Activated CD8-positive, alpha-beta memory T cell treated with anti-CD3 and anti-CD28 coated beads for 1 hour (primary cell): ENCODE results near the gene TMEM170A.
"Not testable (repeated sequence)": the region's sequence is repeated elsewhere in the genome, so short reads cannot be mapped to it uniquely, and the experiment has no call there.

Experiments used
- DNase-seq, 2 donors: peaks; one replicate each; pipeline ENCODE4 v3.0.0-alpha.2; 2020; ENCODE audit warnings: low read depth in 1 of 2; ENCODE audit errors: extremely low read depth in 1 of 2

TMEM170A gene

DNA sequence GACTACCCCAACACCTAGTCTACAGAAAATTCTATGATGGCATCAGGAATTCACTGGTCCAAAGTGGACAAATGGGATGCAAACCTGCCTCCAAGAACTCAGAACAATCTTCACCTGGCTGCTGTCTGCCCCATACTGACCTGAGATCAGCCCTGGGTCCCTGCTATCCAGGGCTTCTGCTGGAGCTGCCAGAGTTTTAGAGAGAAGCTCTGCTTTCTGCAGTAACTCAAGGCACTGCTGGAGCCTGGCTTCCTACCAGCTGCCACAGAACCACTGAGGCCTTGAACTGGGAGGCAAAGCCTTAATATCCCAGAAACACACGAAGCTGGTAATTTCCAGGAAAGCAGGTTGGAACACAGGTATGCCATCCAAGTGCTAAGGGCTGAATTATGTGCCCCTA lies 7.5 kb downstream of the TMEM170A start:
- DNase-seq, result no peak

DNA sequence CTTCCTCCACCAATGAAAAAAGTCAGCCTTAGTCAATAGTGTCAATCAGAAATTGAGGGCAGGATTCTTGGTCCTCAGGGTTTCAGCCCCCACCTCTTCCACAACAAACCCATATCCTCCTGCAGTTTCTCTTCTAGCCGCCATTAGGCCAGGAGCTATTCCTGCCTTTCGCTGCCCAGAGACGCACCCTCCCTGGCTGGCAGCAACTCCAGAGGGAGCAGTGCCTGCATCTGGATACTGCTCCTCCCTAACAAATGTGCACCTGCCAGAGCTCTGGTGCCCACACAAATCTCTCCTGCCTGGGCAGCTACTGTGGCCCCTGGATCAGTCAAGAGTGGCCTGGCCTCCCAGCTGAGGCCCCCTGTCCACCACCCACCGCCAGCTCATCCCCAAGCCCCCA lies 8.0 kb downstream of the TMEM170A start:
- DNase-seq, result not testable (repeated sequence)

DNA sequence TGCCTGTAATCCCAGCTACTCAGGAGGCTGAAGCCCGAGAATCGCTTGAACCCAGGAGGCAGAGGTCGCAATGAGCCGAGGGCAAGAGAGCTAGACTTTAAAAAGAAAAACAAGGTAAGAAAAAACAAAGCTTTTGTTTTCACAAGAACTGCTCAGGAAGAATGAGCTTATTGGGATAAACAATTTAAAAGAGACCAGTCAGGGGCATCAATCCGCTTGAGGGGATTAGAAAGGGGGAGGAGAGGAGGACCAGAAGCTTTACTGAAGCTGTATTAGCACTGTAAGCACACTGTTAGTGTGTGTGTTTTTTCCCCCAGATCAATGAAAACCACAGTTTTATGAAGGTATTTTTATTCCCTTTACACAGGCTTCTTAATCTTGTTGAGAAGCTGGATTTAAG lies 8.8 kb downstream of the TMEM170A start:
- no peak for DNase-seq

DNA sequence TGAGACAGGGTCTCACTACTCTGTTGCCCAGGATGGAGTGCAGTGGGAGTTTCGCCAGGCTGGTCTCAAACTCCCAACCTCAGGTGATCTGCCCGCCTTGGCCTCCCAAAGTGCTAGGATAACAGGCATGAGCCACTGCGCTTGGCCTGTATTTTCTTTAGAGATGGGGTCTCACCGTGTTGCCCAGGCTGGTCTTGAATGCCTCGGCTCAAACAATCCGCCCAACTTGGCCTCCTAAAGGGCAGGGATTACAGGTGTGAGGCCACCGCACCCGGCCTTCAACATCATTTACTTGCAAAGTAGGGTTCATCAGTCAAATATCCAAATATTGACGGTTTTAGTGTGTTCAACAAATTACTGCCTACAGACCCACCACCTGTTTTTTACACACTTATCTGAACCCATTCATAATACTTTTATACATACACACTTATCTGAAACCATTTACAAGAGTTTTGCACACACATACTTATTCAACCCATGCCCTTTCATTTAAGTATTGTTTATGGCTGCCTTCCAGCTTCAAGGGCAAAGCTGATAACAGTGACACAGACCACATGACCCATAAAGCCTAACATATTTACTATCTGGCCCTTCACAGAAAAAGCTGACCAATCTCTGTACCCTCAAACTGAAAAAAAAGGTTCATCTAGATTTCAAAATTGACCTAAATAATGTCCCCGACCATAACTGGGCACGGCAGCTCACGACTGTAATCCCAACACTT lies 11.9 kb downstream of the TMEM170A start:
- no peak for DNase-seq

DNA sequence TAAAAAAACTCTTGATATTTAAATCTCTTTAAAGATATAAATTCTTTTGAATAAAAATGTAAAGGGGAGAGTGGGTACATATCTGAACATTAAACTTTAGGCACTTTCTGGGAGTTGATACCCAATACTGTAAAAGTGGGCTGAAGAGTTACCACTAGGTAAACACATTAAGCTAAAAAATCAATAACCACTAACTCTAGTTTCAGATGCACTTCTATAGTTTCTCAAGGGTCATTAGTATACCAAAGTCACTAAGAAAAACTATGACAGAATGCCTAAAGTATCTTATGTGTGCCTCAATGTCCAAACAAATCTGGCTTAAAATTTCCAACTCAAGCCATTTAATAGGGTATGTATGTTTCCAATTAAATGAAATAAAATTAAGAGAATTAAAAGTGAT lies 18.1 kb downstream of the TMEM170A start:
- no peak for DNase-seq

DNA sequence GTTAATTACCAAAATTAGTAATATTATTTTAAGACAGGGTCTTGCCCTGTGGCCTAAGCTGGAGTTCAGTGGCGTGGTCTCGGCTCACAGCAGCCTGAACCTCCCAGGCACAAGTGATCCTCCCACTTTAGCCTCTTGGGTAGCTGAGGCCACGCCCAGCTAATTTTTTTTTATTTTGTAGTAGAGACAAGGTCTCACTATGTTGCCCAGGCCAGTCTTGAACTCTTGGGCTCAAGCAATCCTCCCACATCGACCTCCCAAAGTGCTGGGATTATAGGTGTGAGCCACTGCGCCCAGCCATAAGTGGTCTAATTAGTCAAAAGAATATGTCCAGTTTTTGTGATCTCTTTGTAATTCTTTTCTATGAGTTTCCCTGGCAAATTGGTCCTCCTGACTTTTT lies 19.2 kb downstream of the TMEM170A start:
- DNase-seq, result no peak

DNA sequence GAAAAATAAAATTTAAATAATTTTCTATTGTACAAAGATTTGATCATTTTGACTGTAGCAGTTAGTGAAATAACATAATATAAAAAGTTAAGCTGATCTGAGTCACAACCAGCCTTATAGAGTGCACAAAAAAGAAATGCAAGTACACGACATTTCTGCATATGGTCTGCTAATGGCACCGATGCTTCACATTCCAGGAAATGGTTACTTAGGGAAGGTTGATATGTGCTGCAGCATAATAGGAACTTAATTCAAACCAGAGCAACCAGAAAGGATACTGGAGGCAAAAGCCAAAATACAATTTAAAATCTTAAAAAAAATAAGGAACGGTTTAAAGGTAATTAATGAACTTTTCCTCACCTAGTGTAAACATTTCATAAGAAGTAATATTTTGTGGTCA lies 21.2 kb downstream of the TMEM170A start:
- no peak for DNase-seq

DNA sequence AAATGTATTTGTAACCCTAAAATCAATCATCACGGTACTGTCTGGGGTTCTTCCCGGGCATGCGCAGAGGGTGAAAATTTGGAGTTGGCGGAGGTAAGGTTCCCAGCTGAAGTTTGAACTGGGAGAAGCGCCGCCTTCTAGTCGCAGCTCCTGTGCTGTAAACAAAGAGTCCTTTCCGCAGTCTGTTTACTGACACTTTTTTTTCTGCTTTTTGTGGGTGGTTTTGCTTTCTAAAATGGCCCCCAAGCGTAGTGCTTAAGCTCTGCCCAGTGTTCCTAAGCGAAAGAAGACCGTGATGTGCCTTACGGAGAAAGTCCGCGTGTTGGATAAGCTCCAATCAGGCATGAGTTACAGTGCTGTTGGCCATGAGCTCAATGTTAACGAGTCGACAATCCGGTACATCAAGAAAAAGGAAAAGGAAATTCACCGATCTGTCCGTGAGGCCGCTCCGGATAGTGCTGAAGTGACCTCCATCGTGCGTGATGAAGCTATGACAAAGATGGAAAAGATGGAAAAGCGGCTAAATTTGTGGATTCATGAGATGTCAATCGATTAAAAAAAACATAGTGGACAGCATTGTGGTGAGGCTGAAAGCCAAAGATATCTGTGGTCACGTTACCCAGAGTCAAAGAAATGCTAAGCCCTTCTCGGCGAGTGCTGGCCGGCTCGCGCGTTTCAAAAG lies 30.6 kb downstream of the TMEM170A start:
- no peak for DNase-seq

DNA sequence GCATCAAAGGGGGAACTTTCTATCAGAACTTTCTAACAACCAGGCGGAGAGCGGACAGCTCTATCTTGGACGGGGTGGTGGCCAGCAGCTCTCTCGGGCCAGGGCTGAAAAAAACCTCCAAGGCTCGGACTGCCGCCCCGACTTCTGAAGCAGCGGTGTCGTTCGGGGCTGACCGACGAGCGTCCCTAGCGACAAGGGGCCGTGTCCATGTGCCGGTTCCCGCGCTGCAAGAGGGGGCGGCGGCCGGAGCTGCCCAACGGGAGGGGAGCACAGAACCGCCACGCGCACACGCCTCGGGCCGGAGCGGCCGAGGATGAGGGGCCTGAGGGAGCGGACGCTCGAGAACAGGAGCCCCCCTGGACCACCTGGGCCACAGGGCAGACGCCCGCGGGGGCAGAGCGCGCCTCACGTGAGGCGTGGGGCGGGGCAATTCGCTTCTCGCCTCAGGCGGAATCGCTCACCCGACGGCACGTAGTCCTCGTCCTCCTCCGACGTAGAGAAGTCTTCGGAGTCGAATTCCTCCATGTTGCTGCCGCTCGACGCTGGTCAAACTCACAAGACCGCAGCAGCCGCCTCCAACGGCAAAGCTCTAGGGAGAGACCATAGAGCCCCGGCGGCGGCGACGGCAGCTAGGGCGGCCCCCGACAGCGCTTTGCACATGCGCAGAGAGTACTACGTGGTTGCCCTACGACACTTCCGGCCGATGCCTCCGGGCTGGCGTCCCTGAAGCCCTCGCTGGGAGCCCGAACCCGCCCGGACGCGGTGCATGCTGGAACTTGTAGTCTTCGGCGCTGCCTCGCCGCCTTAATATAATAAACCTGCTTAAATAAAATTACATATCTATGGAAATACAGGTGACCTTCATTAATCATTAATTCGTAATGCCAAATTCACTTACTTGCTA lies 31.4 kb downstream of the TMEM170A start, which contains the start of gene CFDP1:
TSS of gene CFDP1 (minus strand) at position 676 of the 904 bp plus-strand sequence. CDS start at position 525, 151 bp downstream.
- DNase-seq, result peak; percentile 91 to 94

DNA sequence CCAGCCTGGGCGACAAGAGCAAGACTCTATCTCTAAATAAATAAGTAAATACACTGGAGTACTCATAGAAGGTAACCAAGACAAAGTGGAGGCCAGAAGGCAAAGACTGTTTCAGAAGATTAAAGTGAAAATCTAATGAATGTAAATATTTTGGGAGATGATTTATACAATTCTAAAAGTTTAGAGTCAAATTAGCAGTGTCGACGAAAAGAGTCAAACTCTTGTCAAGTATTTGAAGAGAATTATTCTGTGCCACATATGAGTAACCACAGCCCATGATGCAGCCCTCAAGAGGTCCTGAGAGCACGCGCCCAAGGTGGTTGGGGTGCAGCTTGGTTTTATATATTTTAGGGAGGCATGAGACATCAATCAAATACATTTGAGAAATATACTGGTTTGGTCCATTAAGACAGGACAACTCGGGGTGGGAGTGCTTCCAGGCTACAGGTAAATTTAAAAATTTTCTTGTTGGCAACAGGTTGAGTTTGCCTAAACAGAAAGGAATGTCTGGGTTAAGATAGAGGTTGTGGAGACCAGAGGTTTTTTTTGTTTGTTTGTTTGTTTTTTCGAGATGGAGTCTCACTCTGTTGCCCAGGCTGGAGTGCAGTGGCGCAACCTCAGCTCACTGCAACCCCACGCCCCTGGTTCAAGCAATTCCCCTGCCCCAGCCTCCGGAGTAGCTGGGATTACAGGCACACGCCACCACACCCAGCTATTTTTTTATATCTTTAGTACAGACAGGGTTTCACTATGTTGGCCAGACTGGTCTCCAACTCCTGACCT lies 34.7 kb downstream of the TMEM170A start:
- no peak for DNase-seq

DNA sequence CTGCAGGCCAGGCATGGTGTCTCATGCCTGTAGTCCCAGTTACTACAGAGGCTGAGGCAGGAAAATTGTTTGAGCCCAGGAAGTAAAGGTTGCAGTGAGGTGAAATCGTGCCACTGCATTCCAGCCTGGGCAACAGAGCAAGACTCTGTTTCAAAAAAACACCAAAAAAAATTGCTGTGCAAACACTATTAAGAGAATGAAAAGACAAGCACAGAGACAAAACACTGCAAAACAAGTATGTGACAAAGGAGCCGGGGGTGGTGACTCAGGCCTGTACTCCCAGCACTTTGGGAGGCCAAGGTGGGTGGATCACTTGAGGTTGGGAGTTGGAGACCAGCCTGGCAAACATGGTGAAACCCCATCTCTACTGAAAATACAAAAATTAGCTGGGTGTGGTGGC lies 38.0 kb downstream of the TMEM170A start:
- not testable (repeated sequence) for DNase-seq

DNA sequence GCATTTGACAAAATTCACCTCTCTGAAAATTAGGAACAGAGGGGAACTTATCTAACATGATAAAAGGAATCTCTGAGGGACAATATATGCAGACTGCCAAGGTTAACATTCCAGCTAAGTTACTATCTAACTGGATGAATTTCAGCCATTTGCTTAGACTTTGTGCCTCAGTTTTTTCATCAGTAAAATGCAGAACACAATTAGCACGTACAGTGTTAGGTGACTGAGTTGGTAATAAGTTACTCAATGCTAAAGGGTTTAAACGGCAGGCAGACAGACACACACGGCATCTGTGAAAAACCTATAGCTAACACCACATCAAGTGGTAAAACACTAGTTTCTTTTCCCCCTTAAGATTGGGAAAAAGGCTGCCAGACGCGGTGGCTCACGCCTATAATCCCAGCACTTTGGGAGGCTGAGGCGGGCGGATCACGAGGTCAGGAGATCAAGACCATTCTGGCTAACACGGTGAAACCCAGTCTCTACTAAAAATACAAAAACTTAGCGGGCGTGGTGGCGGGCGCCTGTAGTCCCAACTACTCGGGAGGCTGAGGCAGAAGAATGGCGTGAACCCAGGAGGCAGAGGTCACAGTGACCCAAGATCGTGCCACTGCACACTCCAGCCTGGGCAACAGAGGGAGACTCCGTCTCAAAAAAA lies 40.3 kb downstream of the TMEM170A start:
- DNase-seq, result not testable (repeated sequence)

DNA sequence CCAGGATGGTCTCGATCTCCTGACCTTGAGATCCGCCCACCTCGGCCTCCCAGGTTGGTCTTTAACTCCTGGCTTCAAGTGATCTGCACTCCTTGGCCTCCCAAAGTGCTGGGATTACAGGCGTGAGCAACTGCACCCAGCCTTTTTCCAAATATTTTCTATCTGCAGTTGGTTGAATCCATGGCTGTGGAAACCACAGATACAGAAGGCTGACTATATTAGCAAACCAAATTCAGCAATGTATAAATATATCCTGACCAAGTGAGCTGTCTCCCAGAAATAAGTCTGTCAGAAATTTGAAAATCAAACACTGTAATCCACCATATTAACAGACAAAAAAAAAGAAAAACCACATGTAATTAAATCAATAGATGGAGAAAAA lies 40.8 kb downstream of the TMEM170A start:
- DNase-seq, result no peak

DNA sequence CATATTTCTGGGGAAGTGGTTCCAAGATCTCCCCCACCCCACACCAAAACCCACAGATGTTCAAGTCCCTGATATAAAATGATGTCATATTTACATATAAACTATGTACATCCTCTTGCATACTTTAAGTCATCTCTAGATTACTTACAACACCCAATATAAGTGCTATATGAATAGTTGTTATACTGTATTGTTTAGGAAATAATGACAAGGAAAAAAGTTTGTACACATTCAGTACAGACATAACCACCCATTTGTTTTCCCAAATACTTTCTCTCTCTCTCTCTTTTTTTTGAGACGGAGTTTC lies 42.7 kb downstream of the TMEM170A start:
- no peak for DNase-seq

DNA sequence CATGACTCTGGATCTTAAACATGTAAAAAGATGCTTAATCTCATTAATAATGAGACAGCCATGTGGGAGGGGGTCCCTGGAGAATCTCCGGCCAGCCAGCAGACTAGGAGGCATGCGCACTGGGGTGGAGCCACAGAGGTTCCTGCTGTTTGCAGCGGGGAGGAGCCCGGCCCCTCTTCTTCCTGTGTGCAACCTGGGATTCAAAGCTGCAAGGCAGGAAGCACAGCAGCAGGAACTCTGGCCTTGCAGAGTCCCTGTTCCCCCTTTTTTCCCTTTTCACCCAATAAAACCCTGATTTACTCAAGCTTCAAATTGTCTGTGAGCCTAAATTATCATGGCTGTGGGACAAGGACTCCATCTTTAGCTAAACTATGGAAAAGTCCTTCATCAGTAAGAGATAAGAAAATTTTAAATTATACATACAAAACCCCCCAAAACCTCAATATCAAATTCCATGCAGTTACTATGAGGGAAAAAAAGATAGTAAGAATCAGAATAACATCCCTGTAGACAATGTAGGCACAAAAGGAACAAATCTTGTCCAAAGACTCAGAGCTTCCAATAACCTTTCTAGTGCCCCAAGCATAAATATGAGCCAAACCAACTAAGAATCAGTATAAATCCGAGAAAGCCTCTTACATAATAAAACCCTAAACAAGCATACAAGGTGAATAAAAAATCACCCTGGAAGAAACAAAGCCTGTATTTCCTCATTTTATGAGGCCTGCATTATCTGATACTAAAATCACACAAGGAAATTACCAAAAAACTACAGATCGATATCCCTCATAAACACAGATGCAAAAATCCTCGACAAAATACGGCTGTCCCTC lies 43.3 kb downstream of the TMEM170A start:
- DNase-seq, result no peak

DNA sequence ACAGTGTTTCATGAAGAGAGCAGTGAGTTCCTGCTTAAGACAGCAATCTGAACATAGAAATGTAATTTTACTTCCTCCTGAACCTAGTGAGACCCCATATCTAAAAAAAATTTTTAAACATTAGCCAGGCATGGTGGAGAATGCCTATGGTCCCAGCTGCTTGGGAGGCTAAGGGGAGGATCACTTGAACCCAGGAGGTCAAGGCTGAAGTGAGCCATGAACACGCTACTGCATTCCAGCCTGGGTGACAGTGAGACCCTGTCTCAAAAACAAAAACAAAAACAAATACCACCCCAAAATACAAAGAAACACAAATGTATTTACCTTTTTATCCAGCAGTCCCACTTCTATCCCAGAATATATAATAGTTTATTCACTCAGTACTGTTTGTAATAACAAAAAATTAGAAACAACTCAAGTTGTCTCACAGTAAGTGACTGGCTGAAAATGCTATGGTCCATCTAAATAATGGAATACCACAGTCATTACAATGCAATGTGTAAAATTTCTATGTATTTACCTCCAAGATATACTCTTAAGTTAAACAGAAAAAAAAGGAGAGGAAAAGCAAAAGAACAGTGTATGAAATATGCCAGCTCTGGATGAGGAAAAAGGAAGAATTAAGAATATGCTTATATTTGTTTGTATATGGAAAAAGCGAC lies 47.5 kb downstream of the TMEM170A start:
- no peak for DNase-seq

DNA sequence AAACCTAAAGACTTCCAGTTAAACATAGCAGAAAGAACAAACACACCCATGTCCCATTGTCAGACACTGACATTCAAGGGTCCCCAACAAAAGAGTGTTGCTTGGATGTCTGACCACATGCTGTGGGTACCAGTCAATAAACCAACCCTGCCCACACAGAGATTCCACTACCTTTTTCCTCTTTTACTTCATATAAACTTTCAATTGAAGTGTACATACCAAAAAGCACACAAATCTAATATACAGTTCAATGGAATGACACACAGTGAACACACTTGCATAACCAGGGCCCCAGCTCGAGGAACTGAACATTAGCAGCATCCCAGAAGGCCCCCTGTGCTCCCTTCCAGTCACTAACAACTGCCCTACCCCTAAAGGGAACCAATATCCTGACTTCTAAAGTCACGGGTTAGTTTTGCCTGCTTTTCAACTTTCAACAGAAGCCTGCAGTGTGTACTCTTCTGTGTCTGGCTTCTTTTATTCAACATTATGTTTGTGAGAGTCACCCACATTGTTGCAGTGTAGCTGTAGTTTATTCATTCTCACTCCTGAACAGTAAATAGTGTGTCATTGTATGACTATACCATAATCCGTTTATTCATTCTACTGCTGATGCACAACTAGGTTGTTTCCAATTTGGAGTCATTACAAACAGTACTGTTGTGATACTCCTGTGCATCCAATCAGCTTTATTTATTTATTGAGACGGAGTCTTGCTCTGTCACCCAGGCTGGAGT lies 49.2 kb downstream of the TMEM170A start:
- DNase-seq, result no peak

DNA sequence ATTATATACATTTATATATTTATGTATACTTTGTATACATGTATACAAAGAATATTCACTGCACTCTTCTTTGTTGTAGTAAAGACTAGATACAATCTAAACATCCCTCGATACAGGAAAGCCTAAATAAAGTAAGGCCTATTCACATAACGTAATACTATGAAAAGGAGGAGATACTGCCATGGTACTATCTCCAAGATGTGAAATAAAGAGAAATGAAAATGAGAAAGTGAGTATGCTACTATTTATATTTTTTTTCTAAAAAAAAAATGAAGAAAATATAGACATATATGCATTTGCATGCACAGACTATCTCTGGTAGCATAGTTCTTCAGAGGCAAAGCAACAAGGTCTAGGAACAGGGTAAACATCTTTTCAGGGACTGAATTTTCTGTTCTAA lies 50.5 kb downstream of the TMEM170A start:
- no peak for DNase-seq
